ENCODE measurements around the gene SRSF3.

DNA sequence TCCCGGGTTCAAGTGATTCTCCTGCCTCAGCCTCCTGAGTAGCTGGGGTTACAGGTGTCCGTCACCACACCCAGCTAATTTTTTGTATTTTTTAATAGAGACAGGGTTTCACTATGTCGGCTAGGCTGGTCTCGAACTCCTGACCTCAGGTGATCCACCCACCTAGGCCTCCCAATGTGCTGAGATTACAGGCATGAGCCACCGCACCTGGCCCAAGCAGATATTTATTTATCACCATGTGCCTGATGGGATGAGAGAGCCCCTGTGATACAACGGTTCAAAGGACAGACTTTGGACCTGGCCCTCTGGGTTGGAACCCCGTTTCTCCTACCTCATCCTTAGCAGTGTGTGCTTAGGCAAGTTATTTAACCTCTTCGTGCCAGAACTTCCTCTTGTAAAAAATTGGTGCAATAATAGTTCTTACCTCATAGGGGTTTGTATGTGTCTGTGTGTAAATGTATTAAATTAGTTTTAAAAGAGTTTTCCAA is 27.7 kb upstream of the SRSF3 start:
- TF ChIP-seq, protein P1, sequence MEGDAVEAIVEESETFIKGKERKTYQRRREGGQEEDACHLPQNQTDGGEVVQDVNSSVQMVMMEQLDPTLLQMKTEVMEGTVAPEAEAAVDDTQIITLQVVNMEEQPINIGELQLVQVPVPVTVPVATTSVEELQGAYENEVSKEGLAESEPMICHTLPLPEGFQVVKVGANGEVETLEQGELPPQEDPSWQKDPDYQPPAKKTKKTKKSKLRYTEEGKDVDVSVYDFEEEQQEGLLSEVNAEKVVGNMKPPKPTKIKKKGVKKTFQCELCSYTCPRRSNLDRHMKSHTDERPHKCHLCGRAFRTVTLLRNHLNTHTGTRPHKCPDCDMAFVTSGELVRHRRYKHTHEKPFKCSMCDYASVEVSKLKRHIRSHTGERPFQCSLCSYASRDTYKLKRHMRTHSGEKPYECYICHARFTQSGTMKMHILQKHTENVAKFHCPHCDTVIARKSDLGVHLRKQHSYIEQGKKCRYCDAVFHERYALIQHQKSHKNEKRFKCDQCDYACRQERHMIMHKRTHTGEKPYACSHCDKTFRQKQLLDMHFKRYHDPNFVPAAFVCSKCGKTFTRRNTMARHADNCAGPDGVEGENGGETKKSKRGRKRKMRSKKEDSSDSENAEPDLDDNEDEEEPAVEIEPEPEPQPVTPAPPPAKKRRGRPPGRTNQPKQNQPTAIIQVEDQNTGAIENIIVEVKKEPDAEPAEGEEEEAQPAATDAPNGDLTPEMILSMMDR (conservative IDR thresholded peaks at IDR 0.05; ENCODE audit: low read length) = no peak
- no peak for TF ChIP-seq EZH2phosphoT487 (IDR thresholded peaks at IDR 0.05; ENCODE audit: borderline replicate concordance, low read depth, low read length)

Measured in OCI-LY7 (cell line).